Measurements from ENCODE around the gene TBXA2R.
A peak's percentile ranks its signal among the peaks of the same experiment; 100 is the strongest.

The TBXA2R gene

GRCh38 chr19:3590991-3591659 is 15.6 kb downstream of the TBXA2R start:
- no peak for TF ChIP-seq CTCF (IDR thresholded peaks at IDR 0.05)
- Histone ChIP-seq H3K27ac (no peak overlapping the region), H3K4me2 (ENCODE audit: low read length) (no peak overlapping the region), H3K4me3 (ENCODE audit: low read depth, low read length) (no peak overlapping the region), H3K79me2 (no peaks in the 10 kb centered on the region), H2AFZ (no peak overlapping the region), H3K9ac (no peak overlapping the region), H3K9me3 (ENCODE audit: control insufficient read depth, low read length) (no peaks in the 10 kb centered on the region), H3K36me3 (ENCODE audit: control insufficient read depth, insufficient read depth, low read length) (no peaks in the 10 kb centered on the region), H3K27me3 (ENCODE audit: control insufficient read depth, insufficient read depth, low read length) (no peaks in the 10 kb centered on the region), H3K4me1 (no peaks in the 10 kb centered on the region)

- H3K4me1 ChIP-seq: no peaks in the 10 kb centered on the region
- no peak for TF ChIP-seq CTCF (IDR thresholded peaks at IDR 0.05)
- no peaks in the 10 kb centered on the region for H3K27me3 ChIP-seq (ENCODE audit: control insufficient read depth, insufficient read depth, low read length)
- no peaks in the 10 kb centered on the region for H3K9me3 ChIP-seq (ENCODE audit: control insufficient read depth, low read length)
- no peak overlapping the region for H3K4me2 ChIP-seq (ENCODE audit: low read length)
- no peak overlapping the region for H3K4me3 ChIP-seq (ENCODE audit: low read depth, low read length)
- no peak overlapping the region for H3K27ac ChIP-seq
- H3K36me3 ChIP-seq (ENCODE audit: control insufficient read depth, insufficient read depth, low read length): no peaks in the 10 kb centered on the region
- H3K9ac ChIP-seq: no peak overlapping the region
- no peaks in the 10 kb centered on the region for H3K79me2 ChIP-seq
- no peak overlapping the region for H2AFZ ChIP-seq
These were observed 16.7 kb downstream of the TBXA2R start for GRCh38 chr19:3589949-3590348.

DNA sequence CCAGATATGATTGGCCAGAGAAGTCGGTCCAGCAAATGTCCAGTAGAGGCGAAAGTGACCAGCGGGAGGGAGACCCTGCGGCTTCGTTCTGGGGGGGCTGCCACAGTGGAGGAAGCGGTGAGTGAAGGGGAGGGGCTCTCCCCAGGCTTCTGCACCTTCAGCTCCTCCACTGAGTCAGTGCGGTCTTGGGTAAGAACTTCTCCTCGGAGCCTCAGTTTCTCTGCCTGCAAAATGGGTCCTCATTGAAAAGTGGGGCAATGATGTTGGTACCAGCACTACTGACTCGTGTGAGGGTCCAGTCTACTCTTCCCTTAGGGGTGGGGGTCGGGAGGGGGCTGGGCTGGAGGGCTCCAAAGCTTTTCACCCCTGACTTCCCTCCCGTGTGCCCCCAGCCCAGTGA is 17.2 kb downstream of the TBXA2R start:
- no peaks in the 10 kb centered on the region for H3K36me3 ChIP-seq (ENCODE audit: control insufficient read depth, insufficient read depth, low read length)

DNA sequence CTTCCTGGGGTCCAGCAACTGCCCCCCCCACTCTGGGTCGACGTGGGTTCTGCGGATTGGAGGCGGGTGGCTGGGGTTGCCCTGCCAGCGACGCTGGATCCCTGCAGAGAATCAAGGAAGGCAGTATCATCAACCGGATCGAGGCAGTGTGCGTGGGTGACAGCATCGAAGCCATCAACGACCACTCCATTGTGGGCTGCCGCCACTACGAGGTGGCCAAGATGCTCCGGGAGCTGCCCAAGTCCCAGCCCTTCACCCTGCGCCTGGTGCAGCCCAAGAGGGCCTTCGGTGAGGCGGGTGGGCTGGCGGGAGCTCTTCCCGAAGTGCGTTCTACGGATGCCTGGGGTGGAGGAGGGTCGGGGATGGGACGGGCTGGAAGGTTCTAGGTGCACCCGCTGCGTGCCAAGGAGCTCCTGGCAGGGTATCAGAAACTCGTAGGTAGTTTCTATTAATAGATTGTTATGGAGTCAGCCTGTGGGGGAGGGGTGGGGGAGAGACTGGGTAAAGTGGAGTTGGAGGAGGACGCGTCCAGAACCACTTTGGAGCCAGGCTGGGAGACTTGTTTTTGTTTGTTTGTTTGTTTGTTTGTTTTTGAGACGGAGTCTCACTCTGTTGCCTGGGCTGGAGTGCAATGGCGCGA is 19.8 kb downstream of the TBXA2R start:
- no peak overlapping the region for H3K27ac ChIP-seq
- H3K9ac ChIP-seq: no peak overlapping the region
- no peaks in the 10 kb centered on the region for H3K79me2 ChIP-seq
- TF ChIP-seq CTCF (IDR thresholded peaks at IDR 0.05): no peak
- H3K36me3 ChIP-seq (ENCODE audit: control insufficient read depth, insufficient read depth, low read length): no peaks in the 10 kb centered on the region
- no peak overlapping the region for H3K4me3 ChIP-seq (ENCODE audit: low read depth, low read length)
- no peaks in the 10 kb centered on the region for H3K4me1 ChIP-seq
- no peaks in the 10 kb centered on the region for H3K9me3 ChIP-seq (ENCODE audit: control insufficient read depth, low read length)
- no peak overlapping the region for H2AFZ ChIP-seq
- no peaks in the 10 kb centered on the region for H3K27me3 ChIP-seq (ENCODE audit: control insufficient read depth, insufficient read depth, low read length)
- peak overlapping the region; percentile 5 for H3K4me2 ChIP-seq (ENCODE audit: low read length)

More for the DNA sequence above, 17.2 kb downstream of the TBXA2R start:
- Histone ChIP-seq H3K27ac (no peak overlapping the region), H3K4me3 (ENCODE audit: low read depth, low read length) (no peak overlapping the region), H3K9ac (no peak overlapping the region), H3K4me2 (ENCODE audit: low read length) (no peak overlapping the region), H3K9me3 (ENCODE audit: control insufficient read depth, low read length) (no peaks in the 10 kb centered on the region), H3K79me2 (no peaks in the 10 kb centered on the region), H3K4me1 (no peaks in the 10 kb centered on the region), H2AFZ (no peak overlapping the region), H3K27me3 (ENCODE audit: control insufficient read depth, insufficient read depth, low read length) (no peaks in the 10 kb centered on the region)
- no peak for TF ChIP-seq CTCF (IDR thresholded peaks at IDR 0.05)

Measured in parathyroid adenoma (tissue), 2 donors.